Measurements from ENCODE around the gene BMP2K.
"Not testable (repeated sequence)": the region's sequence is repeated elsewhere in the genome, so short reads cannot be mapped to it uniquely, and the experiment has no call there.

The BMP2K gene

DNA sequence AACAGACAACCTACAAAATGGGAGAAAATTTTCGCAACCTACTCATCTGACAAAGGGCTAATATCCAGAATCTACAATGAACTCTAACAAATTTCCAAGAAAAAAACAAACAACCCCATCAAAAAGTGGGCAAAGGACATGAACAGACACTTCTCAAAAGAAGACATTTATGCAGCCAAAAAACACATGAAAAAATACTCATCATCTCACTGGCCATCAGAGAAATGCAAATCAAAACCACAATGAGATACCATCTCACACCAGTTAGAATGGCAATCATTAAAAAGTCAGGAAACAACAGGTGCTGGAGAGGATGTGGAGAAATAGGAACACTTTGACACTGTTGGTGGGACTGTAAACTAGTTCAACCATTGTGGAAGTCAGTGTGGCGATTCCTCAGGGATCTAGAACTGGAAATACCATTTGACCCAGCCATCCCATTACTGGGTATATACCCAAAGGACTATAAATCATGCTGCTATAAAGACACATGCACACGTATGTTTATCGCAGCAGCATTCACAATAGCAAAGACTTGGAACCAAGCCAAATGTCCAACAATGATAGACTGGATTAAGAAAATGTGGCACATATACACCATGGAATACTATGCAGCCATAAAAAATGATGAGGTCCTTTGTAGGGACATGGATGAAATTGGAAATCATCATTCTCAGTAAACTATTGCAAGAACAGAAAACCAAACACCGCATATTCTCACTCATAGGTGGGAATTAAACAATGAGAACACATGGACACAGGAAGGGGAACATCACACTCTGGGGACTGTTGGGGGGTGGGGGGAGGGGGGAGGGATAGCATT is 19.7 kb downstream of the BMP2K start:
- not testable (repeated sequence) for DNase-seq

DNA sequence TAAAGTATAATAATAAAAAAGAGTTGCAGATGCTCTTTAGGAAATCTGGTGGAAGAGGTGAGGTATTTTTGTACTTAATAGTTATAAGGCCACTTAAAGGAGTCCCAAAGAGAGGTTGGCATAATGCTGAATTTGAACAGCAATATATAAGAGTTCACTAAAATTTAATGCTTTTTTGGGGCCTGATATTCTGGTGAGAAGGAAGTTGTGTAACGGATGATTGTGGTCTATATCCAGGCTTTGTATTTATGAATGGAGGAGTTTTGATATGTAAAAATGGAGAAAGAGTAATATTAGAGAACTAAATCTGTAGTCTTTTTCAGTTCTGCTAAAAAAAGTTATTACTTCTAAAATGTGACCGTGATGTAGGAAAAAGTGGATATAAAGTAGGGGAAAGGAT is 20.4 kb downstream of the BMP2K start:
- DNase-seq = peak in 1 of 2 donors; percentile 34

DNA sequence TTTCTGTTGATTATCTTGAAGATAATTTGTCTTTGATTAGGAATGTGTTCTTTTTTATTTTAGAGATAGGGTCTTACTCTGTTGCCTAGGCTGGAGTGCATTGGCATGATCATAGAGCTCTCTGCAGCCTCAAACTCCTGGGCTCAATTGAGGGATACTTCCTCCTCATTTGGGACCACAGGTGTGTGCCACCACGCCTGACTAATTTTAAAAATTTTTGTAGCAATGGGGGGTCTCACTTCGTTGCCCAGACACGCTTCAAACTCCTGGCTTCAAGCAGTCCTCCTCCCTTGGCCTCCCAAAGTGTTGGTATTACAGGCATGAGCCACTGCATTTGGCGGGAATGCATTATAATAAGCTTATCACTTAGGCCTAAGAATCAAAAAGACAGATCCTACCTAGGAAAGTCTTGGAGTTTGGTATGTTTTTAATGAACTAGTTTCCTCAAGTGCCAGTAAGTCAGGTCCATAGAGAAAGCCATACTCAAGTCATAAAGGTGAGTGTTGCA is 21.7 kb downstream of the BMP2K start:
- peak in 1 of 2 donors; percentile 1 for DNase-seq

DNA sequence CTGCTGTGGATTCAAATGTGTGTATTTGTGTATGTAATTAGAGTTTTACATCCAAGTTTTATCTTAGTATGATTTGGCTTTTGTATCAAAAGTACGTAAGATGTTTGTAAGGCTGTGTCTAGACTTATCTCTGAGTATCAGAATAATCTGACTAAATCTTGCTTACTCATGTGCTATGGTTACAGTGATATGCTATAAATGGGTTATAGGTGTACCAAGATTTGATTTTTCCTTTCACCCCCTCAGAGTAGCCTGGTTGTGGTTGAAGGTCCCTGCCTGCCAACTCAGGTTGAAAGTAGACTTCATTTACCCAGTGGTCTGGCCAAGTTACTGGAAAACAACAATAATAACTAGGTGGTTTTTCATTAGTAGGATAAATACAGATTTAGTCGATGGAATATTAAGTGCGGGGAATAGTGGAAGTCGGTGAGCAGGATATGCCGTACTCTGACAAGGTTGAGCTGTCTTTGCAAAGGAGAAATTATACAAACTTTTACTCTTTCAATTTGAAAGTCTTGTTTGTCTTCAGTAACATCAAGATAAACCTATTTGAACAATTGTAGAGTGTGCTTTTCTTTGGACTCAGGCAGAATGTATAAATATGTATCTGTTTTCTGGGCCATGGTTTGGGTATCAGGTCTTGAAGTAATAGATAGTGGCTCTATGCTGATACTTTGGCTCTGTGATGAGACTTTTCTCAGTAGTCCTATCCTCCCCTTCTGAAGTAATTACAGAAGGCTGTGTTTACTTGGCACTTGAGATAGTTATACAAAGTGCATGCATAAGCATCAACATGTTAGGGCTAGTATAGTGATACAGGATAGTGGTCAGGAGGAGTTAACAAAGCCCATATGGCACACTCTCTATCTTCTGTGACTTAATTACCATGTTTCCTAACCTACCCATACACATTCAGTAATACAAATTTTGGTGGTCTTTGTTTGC is 23.7 kb downstream of the BMP2K start:
- DNase-seq = peak in 1 of 2 donors; percentile 1

DNA sequence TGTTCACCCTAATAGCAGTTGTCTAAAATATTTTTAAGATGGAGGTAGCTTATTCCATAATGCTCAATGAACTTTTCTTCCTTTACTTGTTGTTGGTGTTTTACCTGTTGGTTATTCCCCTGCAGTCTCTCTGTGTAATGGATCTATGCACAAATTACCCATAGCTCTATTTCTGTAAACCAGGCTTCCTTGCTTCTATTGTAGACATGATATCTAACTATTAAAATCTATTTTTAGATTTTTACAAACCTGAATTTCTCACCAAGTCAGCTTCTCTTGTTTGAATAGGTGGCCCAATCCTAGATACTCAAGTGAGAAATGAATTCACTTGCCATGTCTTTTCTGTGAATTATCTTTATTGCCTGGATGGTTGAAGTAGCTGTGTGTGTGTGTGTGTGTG is 24.8 kb downstream of the BMP2K start:
- peak in 1 of 2 donors; percentile 2 for DNase-seq

DNA sequence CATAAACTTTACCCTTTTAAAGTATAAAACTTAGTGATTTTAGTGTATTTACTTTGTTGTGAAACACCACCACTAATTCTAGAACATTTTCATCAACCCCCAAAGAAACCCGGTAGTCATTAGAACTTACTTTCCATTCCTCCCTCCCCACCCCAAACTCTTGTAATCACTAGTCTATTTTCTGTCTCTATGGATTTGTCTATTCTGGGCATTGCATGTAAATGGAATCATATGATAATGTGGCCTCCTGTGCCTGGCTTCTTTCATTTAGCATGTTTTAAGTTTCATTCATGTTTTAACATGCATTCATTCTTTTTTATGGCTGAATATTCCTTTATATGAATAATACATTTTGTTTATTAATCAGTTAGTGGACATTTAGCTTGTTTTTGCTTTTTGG is 27.8 kb downstream of the BMP2K start:
- no peak for DNase-seq

DNA sequence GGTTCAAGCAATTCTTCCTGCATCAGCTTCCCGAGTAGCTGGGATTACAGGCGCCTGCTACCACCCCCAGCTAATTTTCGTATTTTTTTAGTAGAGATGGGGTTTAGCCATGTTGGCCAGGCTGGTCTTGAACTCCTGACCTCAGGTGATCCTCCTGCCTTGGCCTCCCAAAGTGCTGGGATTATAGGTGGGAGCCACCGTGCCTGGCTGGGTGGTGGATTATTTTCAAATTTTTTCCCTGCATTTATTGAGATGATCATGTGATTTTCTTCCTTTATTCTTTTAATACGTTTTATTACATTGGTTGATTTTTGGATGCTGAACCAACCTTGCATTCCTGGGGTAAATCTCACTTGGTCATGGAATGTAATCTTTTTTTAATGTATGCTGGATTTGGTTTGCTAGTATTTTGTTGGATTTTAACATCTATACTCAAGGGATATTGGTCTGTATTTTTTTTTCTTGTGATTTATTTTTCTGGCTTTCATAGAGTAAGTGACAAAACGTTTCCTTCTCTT is 30.9 kb downstream of the BMP2K start:
- DNase-seq = no peak

DNA sequence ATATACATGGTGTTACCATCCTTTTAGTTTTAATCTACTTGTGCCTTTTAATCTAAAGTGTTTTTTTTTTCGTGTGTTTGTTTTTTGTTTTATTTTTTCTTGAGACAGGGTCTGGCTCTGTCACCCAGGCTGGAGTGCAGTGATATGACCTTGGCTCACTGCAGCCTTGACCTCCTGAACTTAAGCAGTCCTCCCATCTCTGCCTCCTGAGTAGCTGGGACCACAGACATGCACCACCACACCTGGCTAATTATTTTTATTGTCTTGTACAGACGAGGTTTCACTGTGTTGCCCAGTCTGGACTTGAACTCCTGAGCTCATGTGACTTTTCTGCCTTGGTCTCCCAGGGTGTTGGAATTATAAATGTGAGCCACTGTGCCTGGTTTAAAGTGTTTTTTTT is 33.1 kb downstream of the BMP2K start:
- DNase-seq = no peak

DNA sequence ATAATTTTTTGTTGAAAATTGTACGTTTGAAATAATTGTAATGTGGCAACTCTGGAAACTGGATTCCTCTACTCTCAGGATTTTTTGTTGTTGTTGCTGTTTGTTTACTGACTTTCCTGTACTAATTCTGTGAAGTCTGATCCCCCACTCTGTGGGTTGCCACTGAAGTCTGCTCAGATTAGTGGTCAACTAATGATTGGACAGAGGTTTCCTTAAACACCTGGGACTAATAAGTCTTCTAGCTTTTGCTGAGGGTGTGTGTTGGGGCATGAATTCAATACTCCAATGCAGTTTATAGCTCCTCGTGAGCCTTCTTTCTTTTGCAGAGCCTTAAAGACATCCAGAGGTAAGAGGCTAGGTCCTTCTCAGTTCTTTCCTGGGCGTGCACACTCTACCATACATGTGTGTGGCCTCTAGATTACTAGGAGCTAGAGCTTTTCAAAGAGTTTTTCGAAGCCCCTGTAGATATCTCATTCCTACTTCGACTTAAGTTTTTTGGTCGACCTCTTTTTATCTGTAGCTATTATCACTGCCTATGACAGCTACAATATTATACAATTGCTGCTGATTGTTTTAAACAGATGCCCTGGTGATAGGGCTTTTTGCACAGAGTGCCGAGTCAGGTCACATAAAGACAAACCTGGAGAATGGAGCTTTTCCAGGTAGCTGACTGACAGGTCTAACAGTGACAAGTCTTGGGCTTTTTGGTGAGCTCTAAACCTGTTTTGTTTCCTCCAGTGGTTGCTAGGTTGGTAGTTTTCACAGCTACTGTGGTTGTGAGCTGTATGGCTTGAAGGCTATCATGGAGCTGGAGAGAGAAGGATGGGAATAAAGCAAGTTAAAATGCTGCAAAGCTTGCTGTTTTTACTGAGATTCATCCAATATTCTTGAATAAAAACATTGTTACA is 34.0 kb downstream of the BMP2K start:
- DNase-seq = no peak

DNA sequence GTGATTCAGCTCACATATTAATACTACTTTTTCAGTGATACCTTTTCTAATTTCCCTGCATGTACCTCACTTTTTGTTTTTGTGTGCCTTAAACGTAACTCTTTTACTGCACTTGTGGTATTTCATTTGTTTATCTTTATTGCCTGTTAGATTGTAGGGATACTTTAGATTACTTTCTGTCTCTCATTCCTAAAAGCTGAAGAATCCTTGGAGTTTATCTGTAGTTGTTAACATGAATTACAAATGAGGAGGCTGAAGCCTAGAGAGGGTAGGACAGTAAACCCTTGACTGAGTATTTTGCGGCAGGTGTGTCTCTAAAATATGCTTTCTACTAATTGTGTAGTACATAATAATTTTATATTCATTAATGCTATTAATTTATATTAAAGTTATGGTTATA is 34.9 kb downstream of the BMP2K start:
- DNase-seq = no peak

DNA sequence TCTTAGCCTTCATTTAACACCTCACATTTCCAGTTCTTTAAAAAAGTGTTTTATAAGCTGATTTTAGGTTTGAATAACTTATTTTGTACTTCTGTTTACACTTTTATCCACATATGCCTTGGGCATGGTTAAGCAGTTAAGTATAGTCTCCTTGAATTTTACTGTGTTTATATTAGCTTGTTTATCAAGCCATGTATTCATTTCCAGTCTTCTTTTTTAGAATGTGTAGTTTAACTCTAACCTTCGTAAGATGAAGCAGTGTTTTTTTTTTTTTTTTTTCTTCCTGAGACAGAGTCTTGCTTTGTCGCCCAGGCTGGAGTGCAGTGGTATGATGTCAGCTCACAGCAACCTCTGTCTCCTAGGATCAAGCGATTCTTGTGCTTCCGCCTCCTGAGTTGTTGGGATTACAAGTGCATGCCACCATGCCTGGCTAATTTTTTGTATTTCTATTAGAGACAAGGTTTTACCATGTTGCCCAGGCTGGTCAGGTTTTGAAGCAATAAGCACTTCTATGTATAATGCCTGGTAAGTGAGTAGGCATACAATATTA is 42.5 kb downstream of the BMP2K start:
- DNase-seq = no peak

DNA sequence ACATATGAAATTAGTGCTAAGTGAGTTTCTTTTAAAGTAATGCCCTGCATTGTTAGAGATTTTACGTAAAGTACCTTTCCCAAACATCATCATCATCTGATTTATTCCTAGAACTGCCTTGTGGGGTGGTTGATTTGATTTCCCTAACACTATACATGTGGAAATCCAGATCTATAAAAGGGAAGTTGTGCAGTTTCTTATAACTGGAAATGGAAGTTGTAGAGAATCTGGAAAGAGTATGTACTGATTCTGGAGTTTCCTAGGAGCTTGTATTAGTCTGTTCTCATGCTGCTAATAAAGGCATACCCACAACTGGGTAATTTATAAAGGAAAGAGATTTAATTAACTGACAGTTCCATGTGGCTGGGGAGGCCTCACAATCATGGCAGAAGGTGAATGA is 47.9 kb downstream of the BMP2K start:
- no peak for DNase-seq

DNA sequence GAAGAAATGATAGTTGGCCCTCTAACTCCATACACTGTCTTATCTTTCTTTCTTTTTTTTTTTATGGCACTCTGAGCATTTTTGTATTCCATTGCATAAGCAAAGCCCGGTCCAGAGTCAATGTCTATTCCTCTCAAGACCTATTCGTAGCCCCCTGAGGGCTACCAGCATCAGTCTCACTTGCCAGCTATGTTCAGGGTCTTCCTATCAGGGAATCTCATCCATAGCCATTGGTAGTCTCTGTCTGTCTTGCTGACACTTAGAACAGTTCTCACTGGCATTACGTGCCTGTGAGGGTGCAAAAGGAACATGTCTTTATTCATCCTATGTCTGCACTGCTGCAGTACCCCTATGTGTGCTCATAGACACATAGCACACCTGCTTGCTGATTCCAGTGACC is 51.0 kb downstream of the BMP2K start:
- no peak for DNase-seq

DNA sequence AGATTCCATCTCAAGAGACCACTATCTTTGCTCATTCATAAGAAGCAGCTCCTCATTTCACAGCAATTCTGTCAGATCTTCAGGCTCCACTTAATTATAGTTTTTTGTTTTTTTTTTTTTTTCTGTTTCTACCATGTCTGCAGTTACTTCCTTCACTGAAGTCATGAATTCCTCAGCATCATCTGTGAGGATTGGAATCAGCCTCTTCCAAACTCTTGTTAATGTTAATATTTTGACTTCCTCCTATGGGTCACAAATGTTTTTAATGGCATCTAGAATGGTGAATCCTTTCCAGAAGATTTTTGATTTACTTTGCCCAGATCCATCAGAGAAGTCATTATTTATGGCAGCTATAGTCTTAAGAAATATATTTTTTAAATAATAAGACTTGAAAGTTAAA is 53.1 kb downstream of the BMP2K start:
- no peak for DNase-seq

DNA sequence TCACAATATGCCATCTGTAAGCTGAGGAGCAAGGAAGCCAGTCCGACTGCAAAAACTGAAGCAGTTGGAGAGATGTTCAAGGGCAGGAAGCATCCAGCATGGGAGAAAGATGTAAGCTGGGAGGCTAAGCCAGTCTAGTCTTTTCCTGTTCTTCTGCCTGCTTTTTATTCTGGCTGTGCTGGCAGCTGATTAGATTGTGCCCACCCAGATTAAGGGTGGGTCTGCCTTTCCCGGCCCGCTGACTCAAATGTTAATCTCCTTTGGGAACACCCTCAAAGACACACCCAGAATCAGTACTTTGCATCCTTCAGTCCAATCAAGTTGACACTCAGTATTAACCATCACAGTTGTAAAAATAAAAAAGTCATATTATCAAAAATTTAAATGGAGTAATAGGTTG is 63.5 kb downstream of the BMP2K start:
- DNase-seq = not testable (repeated sequence)

DNA sequence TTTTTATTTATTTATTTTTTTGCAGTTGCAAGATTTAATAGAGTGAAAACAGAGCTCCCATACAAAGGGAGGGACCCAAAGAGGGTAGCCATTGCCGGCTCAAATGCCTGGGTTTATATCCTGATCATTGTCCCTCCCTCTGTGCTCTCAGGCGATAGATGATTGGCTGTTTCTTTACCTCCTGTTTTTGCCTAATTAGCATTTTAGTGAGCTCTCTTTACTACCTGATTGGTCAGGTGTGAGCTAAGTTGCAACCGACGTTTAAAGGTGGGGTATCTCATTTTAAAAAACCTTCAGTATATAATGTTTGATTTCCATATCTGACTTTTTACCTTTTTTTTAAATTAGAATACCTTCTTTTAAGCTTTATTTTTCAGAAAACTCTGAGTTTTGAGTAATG is 64.1 kb downstream of the BMP2K start:
- DNase-seq = not testable (repeated sequence)

DNA sequence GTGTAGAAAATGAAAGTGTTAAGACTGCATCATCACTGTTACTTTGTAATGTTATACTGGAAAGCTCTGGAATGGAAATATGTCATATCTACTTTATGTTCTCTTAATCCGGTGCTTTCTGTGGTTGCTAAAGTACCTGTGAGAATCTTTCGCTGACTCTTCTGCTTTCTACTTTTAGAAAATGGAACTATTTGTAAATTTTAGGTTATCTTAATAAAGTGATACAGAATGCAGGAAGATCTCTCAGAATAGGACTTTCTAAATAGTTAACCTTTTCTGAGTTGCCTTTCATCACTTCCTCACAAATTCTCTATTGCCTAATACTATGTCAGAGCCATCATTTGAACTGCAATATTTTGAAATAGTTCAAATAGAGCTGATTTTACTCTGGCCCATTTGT is 69.3 kb downstream of the BMP2K start:
- DNase-seq = peak; percentile 35 to 76

DNA sequence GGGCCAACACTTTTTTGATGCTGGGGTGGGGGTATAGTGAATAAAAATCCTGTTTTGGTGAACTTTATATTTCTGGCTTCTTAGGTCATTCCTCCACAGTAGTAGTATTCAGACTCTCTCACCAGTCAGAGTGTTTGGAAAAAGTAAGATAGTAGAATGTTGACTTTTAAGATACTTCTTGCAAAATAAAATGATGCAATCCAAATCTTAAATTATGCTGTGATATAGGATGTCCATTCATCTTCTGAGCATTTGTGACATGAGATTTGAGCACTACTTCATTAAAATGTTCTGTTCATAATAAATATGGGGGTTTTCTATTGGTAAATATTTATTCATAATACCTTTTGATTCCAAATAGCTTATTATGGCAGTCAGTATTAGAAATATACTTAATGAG is 70.1 kb downstream of the BMP2K start:
- DNase-seq = no peak

DNA sequence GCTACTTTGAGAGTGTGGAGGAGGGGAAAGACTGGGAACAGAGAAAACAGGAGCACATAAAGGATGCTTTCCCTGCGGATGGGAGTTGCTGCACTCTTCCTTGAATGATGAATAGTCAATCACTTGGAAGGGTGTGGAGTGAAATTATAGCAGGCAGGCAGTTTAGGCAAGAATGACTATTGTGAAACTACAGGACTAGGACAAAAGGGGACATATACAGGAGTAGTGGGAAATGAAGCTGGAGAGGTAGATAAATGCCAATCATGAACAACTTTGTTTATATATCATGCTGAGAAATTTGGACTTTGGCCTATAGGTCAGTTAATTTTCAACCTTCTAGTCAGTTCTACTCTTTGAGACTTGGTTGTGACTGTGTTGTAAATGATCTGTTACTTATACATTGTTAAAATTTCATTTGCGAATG is 86.2 kb downstream of the BMP2K start:
- no peak for DNase-seq

DNA sequence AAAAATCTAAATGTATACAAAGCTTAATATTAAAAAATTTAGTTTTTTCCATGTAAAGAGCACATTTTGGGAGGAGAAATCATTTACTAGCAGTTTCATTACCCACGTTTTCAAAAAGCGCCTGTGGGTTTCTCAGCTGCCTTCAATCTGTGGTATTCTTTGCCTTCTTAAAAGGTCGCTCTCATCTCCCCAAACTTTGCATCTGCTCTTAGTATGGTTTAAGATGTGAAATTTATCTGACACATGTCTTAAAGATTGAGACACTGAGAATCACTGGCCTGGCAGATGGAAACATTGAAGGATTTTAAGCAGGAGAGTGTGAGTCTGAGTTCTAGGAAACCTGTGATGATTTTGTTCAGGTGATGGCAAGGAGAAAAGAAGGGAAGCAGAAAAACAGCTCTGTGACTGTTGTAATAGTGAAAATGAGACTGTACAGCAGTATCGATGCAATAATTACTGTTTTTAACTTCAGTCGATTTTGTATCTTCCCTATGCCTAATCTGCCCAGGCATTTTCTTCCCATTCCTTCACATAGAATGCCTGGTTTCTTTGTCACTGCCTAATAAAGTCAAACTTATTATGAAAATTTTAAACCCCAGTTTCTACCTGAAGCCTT is 87.2 kb downstream of the BMP2K start:
- no peak for DNase-seq

DNA sequence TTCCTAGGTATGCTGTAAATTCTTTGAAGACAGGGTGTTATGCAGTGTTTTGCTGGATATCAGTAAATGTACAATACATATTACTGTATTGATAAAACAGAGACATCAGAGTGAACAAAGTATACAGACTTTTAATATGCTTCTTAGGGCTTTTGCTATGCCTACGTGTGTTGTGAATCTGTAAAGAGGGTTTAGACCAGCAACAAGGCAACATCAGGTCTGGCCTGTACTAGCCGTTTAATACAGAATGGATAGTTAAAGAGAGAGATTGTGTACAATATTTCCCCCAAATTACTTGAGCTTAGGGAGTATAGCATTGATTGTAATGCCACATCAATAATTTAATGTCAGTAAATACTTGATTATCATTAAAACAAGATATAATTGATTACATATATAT is 87.8 kb downstream of the BMP2K start:
- no peak for DNase-seq
